Stimulated activated effector memory CD8-positive, alpha-beta T cell treated with anti-CD3 and anti-CD28 coated beads, Interleukin-12 subunit alpha, Interleukin-12 subunit beta, amount 100 ng/mL, for 72 hours (primary cell): Measurements from ENCODE around the gene RELN.
A peak's percentile ranks its signal among the peaks of the same experiment; 100 is the strongest.

Experiments used
- ATAC-seq: fragments of 150-1000 bp; cut with Tn5 transposase; 2 replicates; pipeline ENCODE4 v1.10.0; 2021
- DNase-seq, 2 donors: peaks; one replicate each; pipeline ENCODE4 v3.0.0; 2021 to 2022; ENCODE audit warnings: low spot score in 2 of 2
- H3K27ac Mint-ChIP-seq: one replicate; pipeline ENCODE4 v1.8.0; 2022; ENCODE audit warnings: mild to moderate bottlenecking, mixed read lengths
- H3K36me3 Mint-ChIP-seq: one replicate; pipeline ENCODE4 v1.8.0; 2022; ENCODE audit warnings: mild to moderate bottlenecking, mixed read lengths
- H3K4me1 Mint-ChIP-seq: one replicate; pipeline ENCODE4 v1.8.0; 2022; ENCODE audit warnings: mixed read lengths
- H3K4me3 Mint-ChIP-seq: one replicate; pipeline ENCODE4 v1.8.0; 2022; ENCODE audit warnings: mild to moderate bottlenecking, mixed read lengths
- H3K9me3 Mint-ChIP-seq: one replicate; pipeline ENCODE4 v1.8.0; 2022; ENCODE audit warnings: mixed read lengths

RELN gene

GRCh38 chr7:103731169-103731568, 258.3 kb downstream of the RELN start:
- peaks cover 9% of the 10 kb centered on the region for H3K9me3 Mint-ChIP-seq
- no peaks in the 10 kb centered on the region for H3K36me3 Mint-ChIP-seq
- no peak overlapping the region for H3K27ac Mint-ChIP-seq
- DNase-seq (no peak), ATAC-seq (no peak)
- no peak overlapping the region for H3K4me3 Mint-ChIP-seq
- no peaks in the 10 kb centered on the region for H3K4me1 Mint-ChIP-seq

- Mint-ChIP-seq H3K9me3 (peaks cover 9% of the 10 kb centered on the region), H3K36me3 (no peaks in the 10 kb centered on the region), H3K27ac (no peak overlapping the region)
These were observed 260.4 kb downstream of the RELN start for GRCh38 chr7:103729026-103729425.

GRCh38 chr7:103727982-103728610, 261.4 kb downstream of the RELN start:
- H3K9me3 Mint-ChIP-seq = peaks cover 9% of the 10 kb centered on the region
- no peaks in the 10 kb centered on the region for H3K36me3 Mint-ChIP-seq

More at GRCh38 chr7:103729026-103729425, 260.4 kb downstream of the RELN start:
- no peak for ATAC-seq
- no peak overlapping the region for H3K4me3 Mint-ChIP-seq
- H3K4me1 Mint-ChIP-seq = no peaks in the 10 kb centered on the region
- DNase-seq = no peak

DNA sequence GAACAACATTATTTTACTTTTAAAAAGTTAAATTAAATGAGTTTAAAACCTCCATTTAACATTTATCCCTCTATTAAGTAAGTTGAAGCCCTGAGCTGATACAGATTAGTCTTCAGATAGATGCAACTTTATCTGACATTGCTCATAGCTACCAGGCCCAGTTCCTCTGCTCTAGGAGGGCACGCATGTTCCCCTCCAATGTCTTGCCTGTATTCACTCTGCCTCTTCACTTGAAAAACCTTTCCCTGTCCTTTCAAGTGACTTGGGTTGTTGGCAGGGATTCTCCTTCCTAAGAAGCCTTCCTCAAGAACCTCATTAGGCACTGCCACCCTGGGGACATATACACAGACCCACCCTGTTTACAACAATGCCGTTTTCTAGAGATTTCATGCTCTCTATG, 270.4 kb downstream of the RELN start:
- Mint-ChIP-seq H3K4me1 (no peaks in the 10 kb centered on the region), H3K9me3 (no peaks in the 10 kb centered on the region), H3K36me3 (no peaks in the 10 kb centered on the region), H3K4me3 (no peak overlapping the region), H3K27ac (no peak overlapping the region)
- DNase-seq (no peak), ATAC-seq (no peak)

More at GRCh38 chr7:103727982-103728610, 261.4 kb downstream of the RELN start:
- Mint-ChIP-seq H3K4me3 (no peak overlapping the region), H3K4me1 (no peaks in the 10 kb centered on the region), H3K27ac (no peak overlapping the region)
- DNase-seq = no peak
- ATAC-seq = no peak

GRCh38 chr7:103718482-103719061, 270.9 kb downstream of the RELN start:
- Mint-ChIP-seq H3K9me3 (no peaks in the 10 kb centered on the region), H3K27ac (no peak overlapping the region), H3K36me3 (no peaks in the 10 kb centered on the region), H3K4me1 (no peaks in the 10 kb centered on the region), H3K4me3 (no peak overlapping the region)
- ATAC-seq (no peak), DNase-seq (no peak)

DNA sequence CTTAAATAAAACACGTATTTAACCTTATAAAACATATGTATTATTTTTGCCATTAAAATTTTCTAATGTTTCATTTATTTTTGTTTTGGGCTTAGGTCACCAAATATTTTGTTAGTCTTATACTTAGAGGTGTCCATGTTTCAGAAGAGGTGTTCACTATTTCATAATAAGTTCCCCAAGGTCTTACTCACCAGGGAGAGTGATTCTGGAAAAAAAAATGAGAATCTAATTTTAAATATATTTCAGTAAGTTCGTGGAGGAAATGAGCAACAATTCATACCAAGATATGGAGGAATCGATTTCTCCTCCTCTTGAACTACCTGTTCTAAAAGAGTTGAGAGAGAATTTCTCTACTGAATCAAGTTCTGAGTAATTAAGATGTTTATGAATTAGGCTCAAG, 271.9 kb downstream of the RELN start:
- Mint-ChIP-seq H3K36me3 (no peaks in the 10 kb centered on the region), H3K4me3 (no peak overlapping the region), H3K9me3 (no peaks in the 10 kb centered on the region), H3K4me1 (no peaks in the 10 kb centered on the region), H3K27ac (no peak overlapping the region)
- DNase-seq (no peak), ATAC-seq (no peak)

DNA sequence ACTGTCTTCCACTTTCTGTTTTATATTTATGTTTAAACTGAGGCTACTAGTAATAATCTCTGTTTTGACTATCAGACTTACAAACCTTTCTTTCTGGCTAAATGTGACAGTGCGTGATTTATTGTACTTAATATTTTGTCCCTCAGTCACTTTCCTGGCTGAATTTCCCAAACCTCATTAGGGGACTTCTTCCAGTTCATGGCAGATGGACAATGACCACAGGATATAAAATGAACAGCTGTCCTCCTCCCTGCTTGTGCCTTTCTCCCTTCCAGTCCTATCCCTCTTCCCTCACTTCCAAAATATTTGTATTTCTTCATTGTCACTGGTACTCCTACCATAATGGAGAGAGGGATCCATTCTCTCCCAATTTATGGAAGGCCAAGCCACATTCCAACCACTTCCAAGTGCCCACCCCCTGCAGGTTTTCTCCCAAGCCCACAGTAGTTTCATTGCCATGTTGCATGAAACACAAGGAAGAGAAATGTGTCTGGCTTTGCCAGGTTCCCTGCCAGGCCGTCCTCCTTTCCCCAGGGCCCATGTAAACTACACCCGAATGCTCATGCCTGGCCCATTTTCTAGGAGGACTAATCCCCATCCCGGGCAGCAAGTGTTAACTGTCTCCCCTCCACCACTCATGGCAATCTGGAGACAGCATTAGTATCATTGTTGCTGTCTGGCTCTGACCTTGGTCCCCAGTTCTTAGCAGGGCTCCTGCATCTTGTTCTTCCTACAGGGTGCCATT, 273.9 kb downstream of the RELN start:
- Mint-ChIP-seq H3K27ac (no peak overlapping the region), H3K4me3 (no peak overlapping the region)
- no peak for DNase-seq

GRCh38 chr7:103714376-103714927, 275.0 kb downstream of the RELN start:
- ATAC-seq = no peak
- DNase-seq = no peak
- H3K27ac Mint-ChIP-seq = no peak overlapping the region
- H3K36me3 Mint-ChIP-seq = no peaks in the 10 kb centered on the region
- H3K4me3 Mint-ChIP-seq = no peak overlapping the region
- H3K4me1 Mint-ChIP-seq = no peaks in the 10 kb centered on the region
- no peaks in the 10 kb centered on the region for H3K9me3 Mint-ChIP-seq

More for the DNA sequence above, 273.9 kb downstream of the RELN start:
- no peak for ATAC-seq
- H3K4me1 Mint-ChIP-seq = no peaks in the 10 kb centered on the region
- no peaks in the 10 kb centered on the region for H3K36me3 Mint-ChIP-seq
- H3K9me3 Mint-ChIP-seq = no peaks in the 10 kb centered on the region

- ATAC-seq = no peak
These were observed 276.3 kb downstream of the RELN start for GRCh38 chr7:103712991-103713778.

DNA sequence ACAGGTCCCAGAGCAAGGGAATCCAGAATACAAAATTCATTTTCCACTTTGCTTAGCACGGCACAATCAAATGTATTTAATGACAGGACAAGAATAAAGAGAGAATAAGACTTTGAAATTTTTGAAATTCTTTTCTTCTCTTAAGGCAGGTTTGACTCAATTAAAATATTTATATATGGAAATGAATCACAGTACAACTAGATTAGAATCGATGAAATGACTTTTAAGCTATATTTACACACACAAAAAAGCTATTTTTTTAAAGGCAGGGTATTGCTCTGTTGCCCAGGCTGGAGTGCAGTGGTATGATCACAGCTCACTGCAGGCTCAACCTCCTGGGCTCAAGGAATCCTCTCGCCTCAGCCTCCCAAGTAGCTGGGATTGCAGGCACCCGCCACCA, 278.0 kb downstream of the RELN start:
- H3K4me3 Mint-ChIP-seq = no peak overlapping the region
- no peaks in the 10 kb centered on the region for H3K36me3 Mint-ChIP-seq
- no peaks in the 10 kb centered on the region for H3K9me3 Mint-ChIP-seq
- H3K4me1 Mint-ChIP-seq = no peaks in the 10 kb centered on the region
- no peak for DNase-seq
- ATAC-seq = no peak
- H3K27ac Mint-ChIP-seq = no peak overlapping the region

More at GRCh38 chr7:103712991-103713778, 276.3 kb downstream of the RELN start:
- Mint-ChIP-seq H3K27ac (no peak overlapping the region), H3K9me3 (no peaks in the 10 kb centered on the region), H3K4me3 (no peak overlapping the region), H3K4me1 (no peaks in the 10 kb centered on the region), H3K36me3 (no peaks in the 10 kb centered on the region)
- DNase-seq = no peak

DNA sequence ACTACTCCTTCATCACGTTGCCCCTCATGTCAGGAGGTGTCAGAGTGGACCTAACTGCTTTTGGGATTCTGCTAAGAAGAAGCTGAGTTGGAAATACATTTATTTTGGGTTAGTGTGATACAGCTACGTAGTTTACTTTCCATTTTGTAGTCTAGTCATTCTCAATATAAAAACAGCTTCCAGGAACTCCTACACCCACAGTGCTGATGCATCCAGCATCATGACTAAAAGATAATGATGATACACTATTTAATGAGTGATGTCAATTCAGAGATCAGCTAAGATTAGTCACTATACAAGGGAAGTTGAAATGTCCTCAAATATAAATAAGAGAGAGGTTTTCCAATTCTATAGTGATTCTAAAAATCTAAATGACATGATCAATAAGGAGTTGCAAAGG, 279.2 kb downstream of the RELN start:
- peak; percentile 32 for ATAC-seq
- H3K9me3 Mint-ChIP-seq = no peaks in the 10 kb centered on the region
- H3K27ac Mint-ChIP-seq = no peak overlapping the region
- H3K4me1 Mint-ChIP-seq = no peaks in the 10 kb centered on the region
- no peak overlapping the region for H3K4me3 Mint-ChIP-seq
- no peak for DNase-seq
- H3K36me3 Mint-ChIP-seq = no peaks in the 10 kb centered on the region

DNA sequence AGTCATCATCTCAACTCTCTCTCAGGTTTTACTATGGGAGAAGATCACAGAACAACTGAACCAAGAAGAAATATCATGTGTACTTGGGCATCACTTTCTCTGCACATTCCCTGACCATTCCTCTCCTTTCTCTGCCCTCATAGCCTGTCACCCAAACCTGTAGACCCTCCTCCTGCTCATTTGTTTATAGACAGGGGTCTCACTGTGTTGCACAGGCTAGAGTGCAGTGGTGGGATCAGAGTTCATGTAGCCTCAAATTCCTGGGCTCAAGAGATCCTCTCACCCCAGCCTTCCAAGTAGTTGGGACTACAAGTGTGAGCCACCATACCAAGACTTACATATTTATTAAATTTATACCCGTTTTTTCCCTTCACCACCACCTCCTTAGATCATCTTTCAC, 282.7 kb downstream of the RELN start:
- Mint-ChIP-seq H3K27ac (no peak overlapping the region), H3K36me3 (no peaks in the 10 kb centered on the region), H3K9me3 (no peaks in the 10 kb centered on the region), H3K4me1 (no peaks in the 10 kb centered on the region), H3K4me3 (no peak overlapping the region)
- no peak for ATAC-seq
- no peak for DNase-seq

DNA sequence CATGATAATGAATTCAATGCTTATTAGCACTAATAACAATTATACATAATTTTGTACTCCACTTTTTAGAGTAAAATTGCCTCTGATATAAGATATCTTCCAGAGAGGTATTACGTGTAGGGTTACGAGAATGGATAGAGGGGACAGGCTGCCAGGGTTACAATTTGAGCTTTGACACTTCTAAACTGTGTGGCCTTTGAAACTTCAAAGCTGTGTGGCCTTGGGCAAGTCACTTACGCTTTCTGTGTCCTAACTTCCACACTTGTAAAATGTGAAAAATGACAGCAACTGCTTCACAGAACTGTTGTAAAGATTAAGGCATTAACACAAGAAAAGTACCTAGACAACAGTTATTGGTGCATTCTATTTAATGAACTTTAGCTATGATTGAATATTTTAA, 283.9 kb downstream of the RELN start:
- H3K9me3 Mint-ChIP-seq = no peaks in the 10 kb centered on the region
- no peak overlapping the region for H3K27ac Mint-ChIP-seq
- H3K36me3 Mint-ChIP-seq = no peaks in the 10 kb centered on the region
- H3K4me1 Mint-ChIP-seq = no peaks in the 10 kb centered on the region
- no peak overlapping the region for H3K4me3 Mint-ChIP-seq
- DNase-seq = no peak
- ATAC-seq = no peak

GRCh38 chr7:103704701-103705100, 284.8 kb downstream of the RELN start:
- no peak overlapping the region for H3K4me3 Mint-ChIP-seq
- H3K36me3 Mint-ChIP-seq = no peaks in the 10 kb centered on the region
- H3K9me3 Mint-ChIP-seq = no peaks in the 10 kb centered on the region
- DNase-seq = no peak
- no peak overlapping the region for H3K27ac Mint-ChIP-seq
- no peaks in the 10 kb centered on the region for H3K4me1 Mint-ChIP-seq
- no peak for ATAC-seq

- DNase-seq = no peak
- Mint-ChIP-seq H3K9me3 (no peaks in the 10 kb centered on the region), H3K4me3 (no peak overlapping the region), H3K27ac (no peak overlapping the region), H3K36me3 (no peaks in the 10 kb centered on the region), H3K4me1 (no peaks in the 10 kb centered on the region)
- no peak for ATAC-seq
These were observed 286.5 kb downstream of the RELN start for GRCh38 chr7:103702982-103703381.
